Stomach (tissue), 4 donors: ENCODE results near the gene LBR.

Experiments
- CTCF ChIP-seq, 7 experiments: fragments of 450-650 bp in 4 of 7; fragments of 200-600 bp in 3 of 7; sonication (generic) in 3 of 7; IDR thresholded peaks; one replicate each; pipeline ENCODE4 v1.5.1; 2016 to 2019; ENCODE audit warnings: antibody characterized with exemption in 7 of 7, control low read depth in 2 of 7, mild to moderate bottlenecking in 1 of 7
- EP300 ChIP-seq: sonication (generic); formaldehyde crosslinking; IDR thresholded peaks from one replicate; pipeline ENCODE4 v1.6.1; 2017; ENCODE audit warnings: antibody characterized with exemption
- POLR2AphosphoS5 ChIP-seq, 3 donors: sonication (generic); formaldehyde crosslinking; IDR thresholded peaks; one replicate each; pipeline ENCODE4 v1.6.1; 2016; ENCODE audit warnings: antibody characterized with exemption in 3 of 3

DNA sequence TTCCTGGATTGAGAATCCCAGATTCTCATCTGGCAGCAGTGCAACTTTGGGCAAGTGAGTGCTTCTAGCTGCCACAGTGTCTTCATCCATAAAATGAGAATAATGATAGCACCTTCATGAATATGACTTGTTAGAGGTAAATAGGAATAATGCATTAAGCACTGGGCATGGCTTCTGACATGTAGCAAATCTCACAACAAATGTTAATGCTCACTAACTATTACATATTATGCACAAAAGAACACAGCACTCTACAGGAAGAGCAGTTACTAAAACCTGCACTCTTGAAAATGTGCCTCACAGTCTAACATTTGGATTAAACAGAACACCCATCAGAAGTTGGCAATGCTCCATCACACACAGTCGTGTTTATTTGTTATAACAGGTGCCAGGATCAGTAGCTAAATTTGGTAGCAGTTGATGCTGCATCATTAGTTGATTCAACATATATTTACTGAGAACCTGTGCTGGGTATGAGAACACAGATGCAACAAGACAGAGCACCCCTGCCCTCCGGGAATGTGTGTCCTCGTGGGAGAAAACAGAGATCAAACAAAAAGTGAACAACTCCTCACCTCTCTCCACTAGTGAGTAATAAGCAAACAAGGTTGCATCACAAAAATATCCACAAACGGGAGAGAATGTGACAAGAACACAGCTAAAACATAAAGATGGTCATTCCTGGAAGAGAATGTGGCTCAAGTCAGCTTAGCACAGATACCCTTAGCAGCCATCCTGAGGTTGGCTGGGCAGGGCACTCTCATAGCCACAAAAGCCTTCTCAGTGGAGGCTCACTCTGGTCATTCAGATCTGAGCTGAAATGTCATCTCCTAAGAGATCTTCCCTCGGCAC lies 26.2 kb upstream of the LBR start:
- TF ChIP-seq POLR2AphosphoS5 (IDR thresholded peaks at IDR 0.05) (peak in 2 of 3 donors; percentile 20 to 29), CTCF (IDR thresholded peaks at IDR 0.05) (no peak), EP300 (no peak)
